Right lobe of liver (tissue), 4 donors: ENCODE results near the gene BCL2L1.

ENCODE experiments used
- CTCF ChIP-seq, 4 donors: fragments of 200-600 bp in 3 of 4; fragments of 450-650 bp in 1 of 4; IDR thresholded peaks; one replicate each; pipeline versions ENCODE4 v1.5.1 to v1.8.0; 2016 to 2022; ENCODE audit warnings: antibody characterized with exemption in 4 of 4, mild to moderate bottlenecking in 2 of 4
- POLR2A ChIP-seq: fragments of 450-650 bp; IDR thresholded peaks from one replicate; pipeline ENCODE4 v1.6.1; 2017; ENCODE audit warnings: antibody characterized with exemption, mild to moderate bottlenecking
- donor health status: DM: no; HTN: no; CAD: no.
- donor health status: DM: no; HTN: no; CAD: no.
- donor health status: DM: no; HTN: yes; CAD: no.

- no peak for TF ChIP-seq POLR2A
- TF ChIP-seq CTCF (IDR thresholded peaks at IDR 0.05), result no peak
Observed at GRCh38 chr20:31633339-31633914, 89.2 kb downstream of the BCL2L1 start.
